Kasumi-1 (cell line): ENCODE results near the gene PDE6B.
"Not testable (repeated sequence)": the region's sequence is repeated elsewhere in the genome, so short reads cannot be mapped to it uniquely, and the experiment has no call there.

Source experiments
- DNase-seq, 2 experiments: peaks; one replicate each; lab custom pipeline; 2025; lab: John Stamatoyannopoulos, UW

PDE6B gene

GRCh38 chr4:656436-657337 is 31.3 kb downstream of the PDE6B start:
- DNase-seq, result no peak

GRCh38 chr4:657338-657833 is 32.0 kb downstream of the PDE6B start:
- no peak for DNase-seq

- DNase-seq, result no peak
These were observed 32.7 kb downstream of the PDE6B start for GRCh38 chr4:657834-658667.

- no peak for DNase-seq
These were observed 33.6 kb downstream of the PDE6B start for GRCh38 chr4:658681-659667.

GRCh38 chr4:659851-660250 is 34.5 kb downstream of the PDE6B start:
- no peak for DNase-seq

GRCh38 chr4:660401-660800 is 35.0 kb downstream of the PDE6B start:
- DNase-seq, result no peak

- no peak for DNase-seq
These were observed 35.9 kb downstream of the PDE6B start for GRCh38 chr4:661231-661630.

- no peak for DNase-seq
These were observed 36.7 kb downstream of the PDE6B start for GRCh38 chr4:661881-662761.

- DNase-seq, result no peak
These were observed 37.7 kb downstream of the PDE6B start for GRCh38 chr4:663046-663437.

GRCh38 chr4:663438-664428 is 38.4 kb downstream of the PDE6B start:
- DNase-seq, result peak; percentile 64 to 82

GRCh38 chr4:664713-665231 is 39.4 kb downstream of the PDE6B start:
- DNase-seq, result no peak

- DNase-seq, result no peak
These were observed 40.0 kb downstream of the PDE6B start for GRCh38 chr4:665381-665750.

GRCh38 chr4:665751-666435 is 40.5 kb downstream of the PDE6B start:
- no peak for DNase-seq

- DNase-seq, result no peak
These were observed 41.0 kb downstream of the PDE6B start for GRCh38 chr4:666436-666810.

GRCh38 chr4:666822-667544 is 41.6 kb downstream of the PDE6B start:
- no peak for DNase-seq

- no peak for DNase-seq
These were observed 42.2 kb downstream of the PDE6B start for GRCh38 chr4:667545-667925.

- not testable (repeated sequence) for DNase-seq
These were observed 42.8 kb downstream of the PDE6B start for GRCh38 chr4:668219-668618.
